Measurements from ENCODE around the gene ENO1. TPM values are rescaled to one million over a fixed set of nuclear protein-coding genes. Genes with fewer than 3 reads are reported as not detected.

ENO1 gene
- 1,000 to 10,000 TPM; 3,897 to 3,945 TPM for total RNA-seq

DNA sequence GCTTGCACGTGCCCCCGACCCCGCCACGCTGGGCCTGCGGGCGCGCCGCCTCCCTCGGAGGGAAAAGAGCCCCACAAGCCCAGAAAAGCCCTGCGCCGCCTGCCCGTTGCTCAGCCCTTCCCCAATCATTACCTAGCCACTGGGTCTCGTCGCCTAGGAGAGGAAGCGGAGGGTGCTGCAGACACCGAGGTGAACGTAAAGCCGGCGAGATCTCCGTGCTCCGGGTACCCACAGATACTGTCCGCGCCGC, at the start of gene ENO1:
Gene ENO1, minus strand, starts transcription at position 239 of the 250 bp plus-strand sequence. CDS start 3,778 bp downstream, outside the sequence.
- CTCF ChIA-PET = interaction anchor here (0.8 to 1.2 kb wide), 3 partner anchors 21 to 30 kb away, joined by 3 to 5 read pairs (median 4); no protein-coding TSS in a partner anchor
- POLR2A ChIA-PET = interaction anchor here (1.0 to 2.7 kb wide), 9 partner anchors 9 to 127 kb away, joined by 3 to 18 read pairs (median 5); no protein-coding TSS in a partner anchor

GRCh38 chr1:8926707-8927694, 48.5 kb upstream of the ENO1 start:
- POLR2A ChIA-PET = no interaction called here
- CTCF ChIA-PET = interaction anchor here (0.7 to 1.4 kb wide), 3 partner anchors 10 to 348 kb away, joined by 4 to 5 read pairs (median 5); no protein-coding TSS in a partner anchor

- POLR2A ChIA-PET = no interaction called here
These were observed 47.5 kb upstream of the ENO1 start for GRCh38 chr1:8925960-8926359.

DNA sequence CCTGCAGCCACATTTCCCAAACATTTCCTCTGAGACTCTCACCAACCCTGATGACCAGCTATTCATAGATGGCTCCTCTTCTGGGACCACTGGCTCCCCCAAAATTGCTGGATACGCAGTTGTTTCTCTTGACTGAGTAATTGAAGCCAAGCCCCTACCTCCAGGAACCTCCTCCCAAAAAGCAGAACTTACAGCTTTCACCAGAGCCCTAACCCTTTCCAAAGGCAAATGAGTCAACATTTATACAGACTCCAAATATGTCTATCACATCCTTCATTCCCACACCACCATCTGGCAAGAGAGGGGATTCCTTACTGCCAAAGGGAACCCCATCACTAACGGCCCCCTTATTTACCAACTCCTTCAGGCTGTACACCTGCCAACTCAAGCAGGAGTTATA, 46.9 kb upstream of the ENO1 start:
- CTCF ChIA-PET = interaction anchor here (1.4 kb wide), 1 partner anchor 62 kb away, joined by 3 read pairs; no protein-coding TSS in a partner anchor

More at GRCh38 chr1:8925960-8926359, 47.5 kb upstream of the ENO1 start:
- CTCF ChIA-PET = interaction anchor here (1.4 kb wide), 1 partner anchor 62 kb away, joined by 3 read pairs; no protein-coding TSS in a partner anchor

GRCh38 chr1:8922962-8923361, 44.5 kb upstream of the ENO1 start:
- ChIA-PET POLR2A (no interaction called here), CTCF (no interaction called here)

More for the DNA sequence above, 46.9 kb upstream of the ENO1 start:
- POLR2A ChIA-PET = no interaction called here

DNA sequence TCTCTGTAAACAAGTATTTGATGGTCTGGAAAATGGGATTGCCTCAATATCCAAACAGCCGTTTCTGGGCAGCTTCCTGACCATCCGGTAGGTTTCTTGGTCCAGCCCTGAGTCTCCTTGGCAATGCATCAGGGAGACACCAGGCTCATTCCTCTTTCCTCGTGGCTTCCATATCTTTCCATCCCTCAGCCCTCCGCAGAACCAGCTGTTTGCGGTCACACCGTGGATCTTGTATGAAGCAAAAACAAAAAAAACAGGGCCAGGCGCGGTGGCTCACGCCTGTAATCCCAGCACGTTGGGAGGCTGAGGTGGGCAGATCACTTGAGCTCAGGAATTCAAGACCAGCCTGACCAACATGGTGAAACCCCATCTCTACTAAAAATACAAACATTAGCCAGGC, 39.0 kb upstream of the ENO1 start:
- ChIA-PET CTCF (interaction anchor here (0.7 to 5.3 kb wide), 11 partner anchors 9 to 521 kb away, joined by 3 to 55 read pairs (median 5); no protein-coding TSS in a partner anchor), POLR2A (interaction anchor here (0.6 kb wide), 1 partner anchor 11 kb away, joined by 5 read pairs; no protein-coding TSS in a partner anchor)

DNA sequence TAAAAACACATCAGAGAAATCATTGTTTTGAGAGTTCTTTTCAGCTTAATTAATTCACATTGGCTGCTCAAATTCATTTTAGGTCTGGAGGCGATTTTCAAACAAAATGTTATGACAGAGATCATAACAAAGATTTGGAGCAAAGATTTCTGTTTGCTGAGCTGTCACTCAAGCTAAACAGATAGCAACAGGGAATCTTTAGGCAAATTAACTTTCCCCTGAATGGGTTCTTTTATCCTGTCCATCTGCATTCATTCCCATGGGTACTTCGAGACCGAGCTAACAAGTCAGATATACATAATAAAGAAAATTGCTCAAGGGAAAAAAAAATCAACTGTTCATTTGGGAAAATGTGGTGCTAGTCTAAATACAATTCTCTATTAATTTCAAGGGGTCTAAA, 37.0 kb upstream of the ENO1 start:
- CTCF ChIA-PET = interaction anchor here (1.0 to 2.1 kb wide), 2 partner anchors 74 to 90 kb away, joined by 3 to 12 read pairs; no protein-coding TSS in a partner anchor
- POLR2A ChIA-PET = no interaction called here

- ChIA-PET POLR2A (no interaction called here), CTCF (interaction anchor here (0.7 to 2.1 kb wide), 3 partner anchors 57 to 91 kb away, joined by 3 to 12 read pairs (median 4); no protein-coding TSS in a partner anchor)
These were observed 36.0 kb upstream of the ENO1 start for GRCh38 chr1:8914466-8914865.

DNA sequence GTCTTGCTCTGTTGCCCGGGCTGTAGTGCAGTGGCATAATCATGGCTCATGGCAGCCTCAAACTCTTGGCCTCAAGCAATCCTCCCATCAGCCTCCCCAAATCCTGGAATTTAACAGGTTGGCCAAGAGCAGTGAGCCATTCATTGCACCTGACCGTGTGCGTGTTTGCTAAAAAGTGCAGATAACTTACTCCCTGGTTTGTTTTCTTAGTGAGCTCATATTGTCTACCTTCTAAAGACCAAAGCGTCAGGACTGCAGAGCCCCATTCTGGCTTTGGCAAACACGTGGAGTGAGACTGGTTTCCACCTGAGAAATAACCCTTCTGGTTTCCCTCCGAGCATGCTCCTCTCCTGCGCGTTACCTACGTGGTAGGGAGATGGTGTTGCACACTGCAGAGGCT, 35.0 kb upstream of the ENO1 start:
- ChIA-PET CTCF (interaction anchor here (1.5 to 2.1 kb wide), 2 partner anchors 58 to 92 kb away, joined by 4 to 12 read pairs; no protein-coding TSS in a partner anchor), POLR2A (no interaction called here)

DNA sequence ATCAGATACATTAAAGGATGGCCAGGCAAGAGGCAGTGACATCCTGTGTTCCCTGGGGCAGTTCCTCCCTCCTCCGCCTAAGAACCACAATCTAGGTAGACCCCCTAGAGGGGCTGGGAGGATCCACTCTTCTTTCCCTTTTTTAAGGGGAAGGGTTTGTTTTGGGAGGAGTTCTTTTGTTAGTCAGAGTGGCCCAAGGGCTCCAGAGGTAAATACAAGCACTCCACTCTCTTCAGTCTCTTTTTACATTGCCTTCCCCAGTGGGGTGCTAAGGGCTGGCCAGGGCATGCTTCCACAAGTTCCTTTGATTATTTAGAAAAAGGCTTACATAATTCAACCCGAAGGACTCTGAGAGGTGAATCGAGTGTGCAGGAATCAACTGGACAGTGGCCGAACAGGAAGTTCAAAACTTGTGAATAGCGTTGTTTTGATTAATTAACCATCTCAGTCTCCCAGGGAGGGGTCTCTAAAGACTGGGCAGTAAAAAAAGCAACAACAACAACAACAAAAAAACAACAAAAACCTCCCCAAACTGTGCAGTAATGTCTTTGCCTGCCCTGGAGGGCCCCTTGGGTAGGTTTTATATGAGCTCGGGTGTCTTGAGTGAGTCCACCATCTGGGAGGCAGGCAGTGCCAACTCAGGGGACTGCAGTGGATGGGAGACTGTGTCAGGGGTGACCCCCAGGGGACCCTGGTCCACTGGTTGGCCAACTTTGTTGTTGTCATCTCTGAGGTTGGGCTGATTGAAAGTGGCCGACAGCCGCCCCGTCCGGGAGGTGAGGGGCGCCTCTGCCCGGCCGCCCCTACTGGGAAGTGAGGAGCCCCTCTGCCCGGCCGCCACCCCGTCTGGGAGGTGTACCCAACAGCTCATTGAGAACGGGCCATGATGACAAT, 33.2 kb upstream of the ENO1 start:
- ChIA-PET CTCF (interaction anchor here (0.6 kb wide), 1 partner anchor 18 kb away, joined by 3 read pairs; no protein-coding TSS in a partner anchor), POLR2A (no interaction called here)

DNA sequence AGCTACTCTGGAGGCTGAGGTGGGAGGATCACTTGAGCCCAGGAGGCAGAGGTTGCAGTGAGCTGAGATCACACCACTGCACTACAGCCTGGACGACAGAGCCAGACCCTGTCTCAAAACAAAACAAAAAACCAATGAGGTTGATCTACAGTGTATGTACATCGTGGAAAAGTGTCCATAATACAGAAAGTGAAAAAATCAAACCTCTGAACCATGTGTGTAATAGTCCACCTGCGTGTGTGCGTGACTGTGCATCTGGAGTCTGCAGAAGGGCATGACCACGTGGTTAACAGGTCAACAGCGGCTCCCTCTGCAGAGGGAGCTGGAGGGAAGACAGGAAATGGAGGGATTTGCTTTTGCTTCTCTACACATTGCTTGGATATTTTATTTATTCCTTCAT, 32.4 kb upstream of the ENO1 start:
- ChIA-PET POLR2A (no interaction called here), CTCF (interaction anchor here (0.6 to 1.3 kb wide), 2 partner anchors 19 to 52 kb away, joined by 3 to 4 read pairs; no protein-coding TSS in a partner anchor)

GRCh38 chr1:8910331-8910730, 31.8 kb upstream of the ENO1 start:
- POLR2A ChIA-PET = no interaction called here
- CTCF ChIA-PET = interaction anchor here (0.7 to 1.3 kb wide), 2 partner anchors 12 to 53 kb away, joined by 3 to 4 read pairs; no protein-coding TSS in a partner anchor

GRCh38 chr1:8908388-8909151, 30.1 kb upstream of the ENO1 start:
- ChIA-PET POLR2A (interaction anchor here (1.8 kb wide), 1 partner anchor 30 kb away, joined by 5 read pairs; the partner anchor contains the start of gene ENO1), CTCF (interaction anchor here (1.2 to 2.7 kb wide), 3 partner anchors 8 to 97 kb away, joined by 3 to 9 read pairs (median 5); partner anchors contain the start of gene ENO1)

DNA sequence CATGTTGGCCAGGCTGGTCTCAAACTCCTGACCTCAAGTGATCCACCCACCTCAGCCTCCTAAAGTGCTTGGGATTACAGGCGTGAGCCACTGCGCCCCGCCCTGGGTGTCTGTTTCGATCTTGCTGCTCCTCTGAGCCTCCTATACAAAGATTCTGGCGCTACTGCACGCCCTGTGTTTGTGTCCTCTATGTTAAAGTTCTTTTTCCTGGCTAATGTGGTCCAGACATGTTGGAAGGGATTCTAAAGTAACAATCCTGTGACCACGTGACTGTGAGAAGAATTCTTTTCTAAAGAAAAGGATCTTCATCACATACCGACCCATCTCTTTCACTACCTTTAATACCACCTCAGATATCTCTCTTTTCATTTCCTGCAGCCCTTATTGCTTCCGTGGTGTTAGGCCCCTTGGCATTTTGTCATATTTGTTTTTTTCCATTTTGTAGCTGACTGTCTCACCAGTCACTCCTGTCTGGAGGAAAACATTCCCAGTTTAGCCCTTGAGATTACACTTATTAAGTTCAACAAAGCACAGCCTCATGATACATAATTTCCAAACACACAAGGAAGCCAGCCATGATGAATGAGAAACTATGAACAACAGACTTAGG, 27.2 kb upstream of the ENO1 start:
- ChIA-PET CTCF (interaction anchor here (0.7 to 1.1 kb wide), 2 partner anchors 82 to 206 kb away, joined by 3 to 4 read pairs; no protein-coding TSS in a partner anchor), POLR2A (interaction anchor here (0.7 kb wide), 1 partner anchor 12 kb away, joined by 5 read pairs; no protein-coding TSS in a partner anchor)

GRCh38 chr1:8903908-8904650, 25.6 kb upstream of the ENO1 start:
- CTCF ChIA-PET = interaction anchor here (0.8 to 1.1 kb wide), 2 partner anchors 83 to 101 kb away, joined by 3 to 4 read pairs; no protein-coding TSS in a partner anchor

DNA sequence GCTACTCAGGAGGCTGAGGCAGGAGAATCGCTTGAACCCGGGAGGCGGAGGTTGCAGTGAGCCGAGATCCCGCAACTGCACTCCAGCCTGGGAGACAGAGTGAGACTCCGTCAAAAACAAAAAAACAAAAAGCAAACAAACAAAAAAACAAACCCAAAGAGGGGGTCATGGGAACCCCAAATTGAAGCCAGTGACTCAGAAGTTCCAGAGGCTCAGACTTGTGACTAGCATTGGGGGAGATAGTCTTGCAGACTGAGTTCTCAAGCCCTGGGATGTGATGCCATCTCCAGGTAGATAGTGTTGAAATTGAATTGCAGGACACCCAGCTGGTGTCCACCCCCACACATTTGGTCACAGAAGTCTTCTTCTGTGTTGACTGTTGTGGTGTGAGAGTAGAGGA, 24.9 kb upstream of the ENO1 start:
- ChIA-PET POLR2A (no interaction called here), CTCF (no interaction called here)

More at GRCh38 chr1:8903908-8904650, 25.6 kb upstream of the ENO1 start:
- POLR2A ChIA-PET = no interaction called here

GRCh38 chr1:8902765-8903164, 24.3 kb upstream of the ENO1 start:
- ChIA-PET POLR2A (no interaction called here), CTCF (no interaction called here)
